GM19463 (cell line): ENCODE data around the gene NDFIP1.

ENCODE experiments used
- ATAC-seq: cut with Tn5 transposase; IDR thresholded peaks from one replicate; pipeline ENCODE4 v1.9.1; 2021; ENCODE audit warnings: mild to moderate bottlenecking, moderate library complexity; ENCODE audit not compliant: unreplicated experiment

NDFIP1 gene

GRCh38 chr5:142091012-142091411 lies 17.6 kb upstream of the NDFIP1 start:
- ATAC-seq: no peak

- ATAC-seq: no peak
These were observed 16.7 kb upstream of the NDFIP1 start for GRCh38 chr5:142091922-142092321.

- ATAC-seq: no peak
These were observed 13.5 kb upstream of the NDFIP1 start for GRCh38 chr5:142095035-142095434.

- ATAC-seq: no peak
These were observed 12.8 kb upstream of the NDFIP1 start for GRCh38 chr5:142095651-142096330.

GRCh38 chr5:142096382-142096781 lies 12.2 kb upstream of the NDFIP1 start:
- no peak for ATAC-seq

- ATAC-seq: no peak
These were observed 10.9 kb upstream of the NDFIP1 start for GRCh38 chr5:142097681-142098080.

- ATAC-seq: no peak
These were observed 10.3 kb upstream of the NDFIP1 start for GRCh38 chr5:142098275-142098674.

- no peak for ATAC-seq
These were observed 9.6 kb upstream of the NDFIP1 start for GRCh38 chr5:142098931-142099330.

GRCh38 chr5:142100307-142100706 lies 8.3 kb upstream of the NDFIP1 start:
- no peak for ATAC-seq

GRCh38 chr5:142102980-142103740 lies 5.4 kb upstream of the NDFIP1 start:
- ATAC-seq: no peak

- no peak for ATAC-seq
These were observed 4.1 kb upstream of the NDFIP1 start for GRCh38 chr5:142104491-142104890.

- ATAC-seq: no peak
These were observed 2.5 kb upstream of the NDFIP1 start for GRCh38 chr5:142106061-142106460.

- no peak for ATAC-seq
These were observed 1.4 kb upstream of the NDFIP1 start for GRCh38 chr5:142107036-142107735.

GRCh38 chr5:142107736-142108431 lies 695 bp upstream of the NDFIP1 start:
- ATAC-seq: no peak

- no peak for ATAC-seq
These were observed 909 bp downstream of the NDFIP1 start for GRCh38 chr5:142109331-142110045.

GRCh38 chr5:142110046-142110531 lies 1.5 kb downstream of the NDFIP1 start:
- ATAC-seq: no peak

GRCh38 chr5:142110988-142111687 lies 2.6 kb downstream of the NDFIP1 start:
- ATAC-seq: no peak

- ATAC-seq: no peak
These were observed 6.1 kb downstream of the NDFIP1 start for GRCh38 chr5:142114687-142115086.

- no peak for ATAC-seq
These were observed 7.5 kb downstream of the NDFIP1 start for GRCh38 chr5:142115937-142116614.
